ENCODE measurements around the gene MOB1A. TPM values are rescaled to one million over a fixed set of nuclear protein-coding genes. Genes with fewer than 3 reads are reported as not detected.
A peak's percentile ranks its signal among the peaks of the same experiment; 100 is the strongest.

The MOB1A gene
- total RNA-seq, 1 experiment from 2014 or later, result 132 TPM

GRCh38 chr2:74177696-74178095 lies 983 bp downstream of the MOB1A start:
- Histone ChIP-seq H3K9me2 (ENCODE audit: insufficient read depth) (no peaks in the 10 kb centered on the region), H3K4me1 (ENCODE audit: control insufficient read depth in 1 of 2, insufficient read depth in 2 of 2, low read length in 2 of 2) (peaks cover 8 to 17% of the 10 kb centered on the region in 2 experiments; a peak in 3 of 4 replicates), H4K20me1 (ENCODE audit: insufficient read depth) (peaks cover 4% of the 10 kb centered on the region; the same call in 1 of the 2 replicates), H2AFZ (ENCODE audit: low read depth, low read length, poor library complexity, severe bottlenecking) (no peak overlapping the region), H3K79me2 (ENCODE audit: insufficient read depth, low read length) (peaks cover 57% of the 10 kb centered on the region), H3K27me3 (ENCODE audit: insufficient read depth, low read length) (no peaks in the 10 kb centered on the region), H3K9me3 (ENCODE audit: control insufficient read depth in 1 of 2, insufficient read depth in 1 of 2, low read depth in 1 of 2, low read length in 2 of 2) (no peaks in the 10 kb centered on the region), H3K27ac (ENCODE audit: low read depth, low read length) (peak overlapping the region; percentile 95), H3K4me2 (ENCODE audit: low read length) (peak overlapping the region; percentile 82), H3K9ac (ENCODE audit: low read length) (peak overlapping the region; percentile 90), H3K4me3 (replicated peaks in 1 of 2; ENCODE audit: low read depth in 1 of 2, low read length in 2 of 2) (peak overlapping the region; percentile 79 to 91), H3K36me3 (ENCODE audit: control insufficient read depth in 1 of 2, insufficient read depth in 2 of 2, low read length in 2 of 2) (peaks cover 0 to under 1% of the 10 kb centered on the region in 2 experiments; a peak in 1 of 4 replicates)
- TF ChIP-seq EZH2phosphoT487 (IDR thresholded peaks at IDR 0.05; ENCODE audit: borderline replicate concordance), result no peak
- no peak for TF ChIP-seq TCF7L2 (IDR thresholded peaks at IDR 0.05; ENCODE audit: borderline replicate concordance, extremely low read depth, insufficient read depth, insufficient read length)
- TF ChIP-seq SIN3A (IDR thresholded peaks at IDR 0.05; ENCODE audit: low read depth), result no peak
- TF ChIP-seq EZH2 (IDR thresholded peaks at IDR 0.05), result no peak
- no peak for TF ChIP-seq FOSL1 (IDR thresholded peaks at IDR 0.05; ENCODE audit: low read depth)
- TF ChIP-seq, protein P1, sequence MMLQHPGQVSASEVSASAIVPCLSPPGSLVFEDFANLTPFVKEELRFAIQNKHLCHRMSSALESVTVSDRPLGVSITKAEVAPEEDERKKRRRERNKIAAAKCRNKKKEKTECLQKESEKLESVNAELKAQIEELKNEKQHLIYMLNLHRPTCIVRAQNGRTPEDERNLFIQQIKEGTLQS (IDR thresholded peaks at IDR 0.05), result no peak
- TF ChIP-seq POLR2A (IDR thresholded peaks at IDR 0.05; ENCODE audit: borderline replicate concordance, extremely low read depth, insufficient read depth, insufficient read length), result no peak
- BruUV-seq (replicated peaks), result no TSS peak
- intact Hi-C loops (cut with micrococcal nuclease), result no loop called here
- POLR2A ChIA-PET, result interaction anchor here (1.3 kb wide), 1 partner anchor 8 kb away, joined by 4 read pairs; no protein-coding TSS in a partner anchor
- RAD21 ChIA-PET (ENCODE audit: low non-redundant PET in 1 of 2, low total read pairs in 2 of 2, uncharacterized antibody in 2 of 2, unreplicated experiment in 2 of 2), result interaction anchor here in 1 of 2 experiments (0.7 kb wide), 1 partner anchor 30 kb away, joined by 3 read pairs; no protein-coding TSS in a partner anchor
- no peak for DNase-seq (ENCODE audit: low read depth, low spot score)
- no peak for ATAC-seq
- CTCF ChIA-PET, result interaction anchor here (1.3 kb wide), 1 partner anchor 26 kb away, joined by 8 read pairs; no protein-coding TSS in a partner anchor

- Histone ChIP-seq H3K9me2 (ENCODE audit: insufficient read depth) (no peaks in the 10 kb centered on the region), H3K36me3 (ENCODE audit: control insufficient read depth in 1 of 2, insufficient read depth in 2 of 2, low read length in 2 of 2) (peaks cover 14 to 16% of the 10 kb centered on the region in 2 experiments; a peak in 3 of 4 replicates), H3K9me3 (ENCODE audit: control insufficient read depth in 1 of 2, insufficient read depth in 1 of 2, low read depth in 1 of 2, low read length in 2 of 2) (no peaks in the 10 kb centered on the region), H3K27ac (ENCODE audit: low read depth, low read length) (no peak overlapping the region), H3K9ac (ENCODE audit: low read length) (no peak overlapping the region), H3K4me3 (replicated peaks in 1 of 2; ENCODE audit: low read depth in 1 of 2, low read length in 2 of 2) (no peak overlapping the region), H4K20me1 (ENCODE audit: insufficient read depth) (peaks cover 4% of the 10 kb centered on the region; the same call in 1 of the 2 replicates), H2AFZ (ENCODE audit: low read depth, low read length, poor library complexity, severe bottlenecking) (no peak overlapping the region), H3K4me2 (ENCODE audit: low read length) (no peak overlapping the region), H3K4me1 (ENCODE audit: control insufficient read depth in 1 of 2, insufficient read depth in 2 of 2, low read length in 2 of 2) (peaks cover 8 to 12% of the 10 kb centered on the region in 2 experiments; a peak in 3 of 4 replicates), H3K27me3 (ENCODE audit: insufficient read depth, low read length) (no peaks in the 10 kb centered on the region), H3K79me2 (ENCODE audit: insufficient read depth, low read length) (peaks cover 75% of the 10 kb centered on the region)
- intact Hi-C loops (cut with micrococcal nuclease), result no loop called here
- ATAC-seq (no peak), DNase-seq (ENCODE audit: low read depth, low spot score) (no peak)
- BruUV-seq (replicated peaks), result no TSS peak
- no peak for TF ChIP-seq POLR2A (IDR thresholded peaks at IDR 0.05; ENCODE audit: borderline replicate concordance, extremely low read depth, insufficient read depth, insufficient read length)
- POLR2A ChIA-PET, result no interaction called here
- RAD21 ChIA-PET (ENCODE audit: low non-redundant PET in 1 of 2, low total read pairs in 2 of 2, uncharacterized antibody in 2 of 2, unreplicated experiment in 2 of 2), result no interaction called here
- CTCF ChIA-PET, result interaction anchor here (1.1 kb wide), 1 partner anchor 495 kb away, joined by 3 read pairs; no protein-coding TSS in a partner anchor
Measured at GRCh38 chr2:74174909-74175308, 3.8 kb downstream of the MOB1A start.
